ENCODE results near the gene TVP23C. TPM values are rescaled to one million over a fixed set of nuclear protein-coding genes. Genes with fewer than 3 reads are reported as not detected.
A peak's percentile ranks its signal among the peaks of the same experiment; 100 is the strongest.
"Not testable (repeated sequence)": the region's sequence is repeated elsewhere in the genome, so short reads cannot be mapped to it uniquely, and the experiment has no call there.

The TVP23C gene
- total RNA-seq, 4 donors from 2014 or later: 3.8 to 17.0 (median 8.4) TPM

DNA sequence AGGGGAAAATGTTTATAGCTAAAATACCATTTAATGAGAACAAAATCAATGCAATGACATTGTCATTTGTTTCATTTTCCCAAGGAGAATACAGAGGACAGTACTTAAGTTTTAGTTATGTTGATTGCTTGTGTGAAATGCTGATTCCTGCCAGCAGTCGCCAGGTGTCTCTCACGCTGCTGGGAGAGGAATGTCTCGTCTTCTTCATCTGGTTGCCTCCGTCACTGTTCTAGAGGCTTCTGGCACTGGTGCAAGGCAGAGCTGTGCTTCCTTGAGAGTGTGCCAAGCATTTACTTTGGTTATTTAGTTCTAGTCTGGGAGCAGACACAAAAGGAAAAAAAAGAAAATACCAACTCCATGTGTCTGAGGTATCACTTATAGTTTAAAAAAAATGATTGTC lies 10.6 kb upstream of the TVP23C start:
- not testable (repeated sequence) for ATAC-seq, H3K9me3 ChIP-seq, H3K27me3 ChIP-seq, H3K27ac ChIP-seq, H3K4me3 ChIP-seq, H3K36me3 ChIP-seq, H3K4me1 ChIP-seq
- TF ChIP-seq, protein P1, sequence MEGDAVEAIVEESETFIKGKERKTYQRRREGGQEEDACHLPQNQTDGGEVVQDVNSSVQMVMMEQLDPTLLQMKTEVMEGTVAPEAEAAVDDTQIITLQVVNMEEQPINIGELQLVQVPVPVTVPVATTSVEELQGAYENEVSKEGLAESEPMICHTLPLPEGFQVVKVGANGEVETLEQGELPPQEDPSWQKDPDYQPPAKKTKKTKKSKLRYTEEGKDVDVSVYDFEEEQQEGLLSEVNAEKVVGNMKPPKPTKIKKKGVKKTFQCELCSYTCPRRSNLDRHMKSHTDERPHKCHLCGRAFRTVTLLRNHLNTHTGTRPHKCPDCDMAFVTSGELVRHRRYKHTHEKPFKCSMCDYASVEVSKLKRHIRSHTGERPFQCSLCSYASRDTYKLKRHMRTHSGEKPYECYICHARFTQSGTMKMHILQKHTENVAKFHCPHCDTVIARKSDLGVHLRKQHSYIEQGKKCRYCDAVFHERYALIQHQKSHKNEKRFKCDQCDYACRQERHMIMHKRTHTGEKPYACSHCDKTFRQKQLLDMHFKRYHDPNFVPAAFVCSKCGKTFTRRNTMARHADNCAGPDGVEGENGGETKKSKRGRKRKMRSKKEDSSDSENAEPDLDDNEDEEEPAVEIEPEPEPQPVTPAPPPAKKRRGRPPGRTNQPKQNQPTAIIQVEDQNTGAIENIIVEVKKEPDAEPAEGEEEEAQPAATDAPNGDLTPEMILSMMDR (IDR thresholded peaks at IDR 0.05): peak in 1 of 4 experiments; percentile 12
- WGBS, 2 donors (ENCODE audit: low coverage in 1 of 2): 8 to 80% methylated on average over 1 to 3 of the region's 4 CpGs

GRCh38 chr17:15562613-15563374 lies 489 bp downstream of the TVP23C start:
- peaks cover 0 to 13% (median 3%) of the 10 kb centered on the region in 3 donors for H3K4me1 ChIP-seq
- WGBS, 2 donors (ENCODE audit: low coverage in 1 of 2): no CpG with 5 or more reads among the region's 34 CpGs
- not testable (repeated sequence) for H3K9me3 ChIP-seq, H3K36me3 ChIP-seq, H3K27me3 ChIP-seq
- H3K4me3 ChIP-seq: peak overlapping the region; percentile 74 to 99
- ATAC-seq: peak; percentile 68
- H3K27ac ChIP-seq: peak overlapping the region; percentile 61 to 86 (median 76)

GRCh38 chr17:15561439-15561838 lies 1.8 kb downstream of the TVP23C start:
- not testable (repeated sequence) for H3K27ac ChIP-seq, H3K4me3 ChIP-seq, H3K27me3 ChIP-seq, H3K36me3 ChIP-seq, ATAC-seq, H3K9me3 ChIP-seq
- WGBS, 2 donors (ENCODE audit: low coverage in 1 of 2): 86 to 96% methylated on average over 2 to 5 of the region's 10 CpGs
- peaks cover 0 to 13% (median 3%) of the 10 kb centered on the region in 3 donors for H3K4me1 ChIP-seq

- H3K27me3 ChIP-seq, H3K27ac ChIP-seq, H3K4me1 ChIP-seq, H3K9me3 ChIP-seq, H3K4me3 ChIP-seq, H3K36me3 ChIP-seq, ATAC-seq: not testable (repeated sequence)
- 20 to 65% methylated on average over 1 to 2 of the region's 5 CpGs for WGBS, 2 donors (ENCODE audit: low coverage in 1 of 2)
These were observed 4.7 kb downstream of the TVP23C start for GRCh38 chr17:15558403-15559105.

- not testable (repeated sequence) for H3K9me3 ChIP-seq, H3K27me3 ChIP-seq, H3K4me1 ChIP-seq, ATAC-seq, H3K36me3 ChIP-seq, H3K4me3 ChIP-seq, H3K27ac ChIP-seq
- WGBS, 2 donors (ENCODE audit: low coverage in 1 of 2): no CpG with 5 or more reads among the region's 5 CpGs
These were observed 5.9 kb downstream of the TVP23C start for GRCh38 chr17:15557334-15557832.

GRCh38 chr17:15552932-15553331 lies 10.4 kb downstream of the TVP23C start:
- H3K4me1 ChIP-seq, H3K9me3 ChIP-seq, H3K27me3 ChIP-seq, H3K36me3 ChIP-seq, H3K27ac ChIP-seq, H3K4me3 ChIP-seq, ATAC-seq: not testable (repeated sequence)
- no CpG with 5 or more reads among the region's 1 CpG for WGBS, 2 donors (ENCODE audit: low coverage in 1 of 2)

- H3K27ac ChIP-seq, H3K4me1 ChIP-seq, H3K27me3 ChIP-seq, H3K4me3 ChIP-seq, H3K9me3 ChIP-seq, ATAC-seq: not testable (repeated sequence)
- peaks cover 0 to 14% of the 10 kb centered on the region in 2 donors for H3K36me3 ChIP-seq
- WGBS, 2 donors (ENCODE audit: low coverage in 1 of 2): 51 to 80% methylated on average over 2 of the region's 3 CpGs
These were observed 13.7 kb downstream of the TVP23C start for GRCh38 chr17:15549552-15549951.

DNA sequence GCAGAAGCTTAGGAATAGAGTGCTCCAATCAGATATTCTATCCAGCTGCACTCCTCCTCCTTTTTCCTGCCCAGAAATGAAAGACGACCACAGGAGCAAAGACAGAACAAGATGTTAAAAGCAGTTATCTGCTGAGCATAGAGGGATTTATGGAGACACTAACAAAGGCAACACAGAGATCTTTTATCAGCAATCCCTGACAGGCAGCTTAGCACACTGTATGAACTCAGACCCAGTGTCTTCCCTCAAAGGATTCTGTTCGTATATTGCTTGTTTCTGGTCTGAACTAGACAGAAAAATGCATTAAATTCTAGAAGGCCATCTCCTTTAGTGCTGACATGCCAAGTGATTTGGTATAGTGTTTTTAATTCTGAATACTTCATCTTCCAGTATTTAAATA lies 16.7 kb downstream of the TVP23C start:
- H3K27ac ChIP-seq, H3K4me1 ChIP-seq, H3K9me3 ChIP-seq, H3K27me3 ChIP-seq, ATAC-seq, H3K4me3 ChIP-seq: not testable (repeated sequence)
- H3K36me3 ChIP-seq: peaks cover 0 to 28% of the 10 kb centered on the region in 2 donors
- WGBS, 2 donors (ENCODE audit: low coverage in 1 of 2): no CpG with 5 or more reads among the region's 2 CpGs

DNA sequence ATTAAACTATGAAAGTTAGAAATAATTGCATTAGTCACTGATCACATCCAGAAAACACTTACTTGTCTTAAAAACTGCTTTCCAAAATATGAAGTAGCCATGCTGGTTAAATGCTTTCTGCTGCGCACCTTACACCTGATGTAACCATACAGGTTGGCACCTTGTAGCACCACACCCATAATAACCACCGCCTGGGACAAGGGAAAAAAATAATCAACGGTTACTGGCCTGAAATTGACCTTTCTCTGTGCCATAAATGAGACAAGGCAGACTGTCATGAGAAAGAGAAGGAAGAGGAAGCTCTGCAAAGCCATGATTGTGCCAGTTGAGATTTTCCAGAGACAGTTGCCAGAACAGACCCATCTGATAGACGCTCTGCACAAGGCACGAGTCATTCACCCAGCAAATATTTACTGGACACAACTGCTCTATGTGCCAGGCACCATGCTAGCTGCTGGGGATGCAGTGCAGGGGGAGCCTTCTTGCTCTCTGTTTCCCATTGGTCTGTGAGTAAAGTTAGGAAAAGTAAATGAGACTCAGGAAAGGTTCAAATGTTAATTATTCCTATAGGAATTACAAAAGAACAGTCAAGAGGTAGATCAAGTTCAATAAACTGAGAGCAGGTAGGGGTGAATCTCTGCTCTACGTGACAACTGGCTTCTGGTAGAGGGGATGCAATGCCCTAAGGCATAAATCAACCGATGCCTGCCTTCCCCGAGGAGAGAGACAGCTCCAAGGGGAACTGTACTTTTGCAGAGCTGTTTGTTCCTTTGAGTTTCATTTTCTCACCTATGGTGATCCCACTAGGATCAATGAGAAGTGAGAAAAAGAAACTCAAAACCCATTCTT lies 22.7 kb downstream of the TVP23C start:
- ATAC-seq, H3K9me3 ChIP-seq, H3K4me1 ChIP-seq, H3K27ac ChIP-seq, H3K4me3 ChIP-seq, H3K27me3 ChIP-seq: not testable (repeated sequence)
- WGBS, 2 donors (ENCODE audit: low coverage in 1 of 2): 56 to 100% methylated on average over 2 of the region's 8 CpGs
- H3K36me3 ChIP-seq: peaks cover 0 to 32% of the 10 kb centered on the region in 2 donors

GRCh38 chr17:15533122-15533521 lies 30.2 kb downstream of the TVP23C start:
- H3K36me3 ChIP-seq, H3K27ac ChIP-seq, H3K4me3 ChIP-seq, H3K9me3 ChIP-seq, ATAC-seq, H3K4me1 ChIP-seq, H3K27me3 ChIP-seq: not testable (repeated sequence)
- WGBS, 2 donors (ENCODE audit: low coverage in 1 of 2): 98 to 100% methylated on average over 3 of the region's 3 CpGs

Measured in gastroesophageal sphincter (tissue), 4 donors.